HCT116 (cell line): ENCODE measurements around the gene VCAN. TPM values are rescaled to one million over a fixed set of nuclear protein-coding genes. Genes with fewer than 3 reads are reported as not detected.

Experiments
- ATAC-seq: fragments of 200-7000 bp; cut with Tn5 transposase; 2 replicates; pipeline ENCODE4 v1.9.1; 2020; ENCODE audit warnings: mild to moderate bottlenecking, moderate library complexity
- BruUV-seq: library from RNA; stranded (reverse); fragments of 400-500 nt; replicated peaks from 2 replicates; lab custom pipeline; 2021; lab: Mats Ljungman, UMichigan
- CTCF ChIA-PET: fragments of 300-600 bp; sonication (Branson Sonifier 250); formaldehyde crosslinking; loops from one replicate; lab custom pipeline; 2021; ENCODE audit warnings: antibody characterized with exemption; lab: Charles Lee
- POLR2A ChIA-PET: fragments of 300-600, 350-600 bp; sonication (Branson Sonifier 250); formaldehyde crosslinking; loops from one replicate; lab custom pipeline; 2021; ENCODE audit warnings: antibody characterized with exemption; lab: Charles Lee
- RAD21 ChIA-PET, 2 experiments: fragments of 300-600 bp; sonication (Branson Sonifier 250); formaldehyde crosslinking; loops; one replicate each; lab custom pipeline; 2023; ENCODE audit warnings: low total read pairs in 2 of 2; ENCODE audit not compliant: uncharacterized antibody in 2 of 2, unreplicated experiment in 2 of 2, low non-redundant PET in 1 of 2; lab: Charles Lee
- DNase-seq: peaks from one replicate; pipeline ENCODE4 v3.0.0-alpha.2; 2010; ENCODE audit warnings: low read depth, low spot score
- H2AFZ ChIP-seq: fragments of 200-600 bp; shearing (Covaris generic), sonication (generic); 2 replicates; pipeline ENCODE4 v1.6.1; 2017; ENCODE audit warnings: low read depth, mixed run types, mixed read lengths, antibody characterized with exemption, low read length; ENCODE audit not compliant: poor library complexity, severe bottlenecking
- H3K27ac ChIP-seq: 2 replicates; pipeline ENCODE4 v1.5.1; 2012; ENCODE audit warnings: low read depth, low read length
- H3K27me3 ChIP-seq: fragments of 200-600 bp; sonication (generic); 2 replicates; pipeline ENCODE4 v1.6.1; 2016; ENCODE audit warnings: mixed run types, low read length, mixed read lengths; ENCODE audit not compliant: insufficient read depth
- H3K36me3 ChIP-seq, 2 experiments: fragments of 200-500 bp in 1 of 2; fragments of 200-600 bp in 1 of 2; sonication (Bioruptor generic) in 1 of 2; sonication (generic) in 1 of 2; 2 replicates each; pipeline versions ENCODE4 v1.5.1 to v1.6.1; 2014 to 2016; ENCODE audit warnings: low read length in 2 of 2, inconsistent platforms in 1 of 2, mixed read lengths in 1 of 2, mixed run types in 1 of 2; ENCODE audit not compliant: insufficient read depth in 2 of 2, control insufficient read depth in 1 of 2
- H3K4me1 ChIP-seq, 2 experiments: fragments of 200-600 bp in 1 of 2; sonication (generic) in 1 of 2; 2 replicates each; pipeline versions ENCODE4 v1.5.1 to v1.6.1; 2012 to 2017; ENCODE audit warnings: low read length in 2 of 2, inconsistent platforms in 1 of 2, mild to moderate bottlenecking in 1 of 2, mixed read lengths in 1 of 2, mixed run types in 1 of 2, moderate library complexity in 1 of 2; ENCODE audit not compliant: insufficient read depth in 2 of 2, control insufficient read depth in 1 of 2
- H3K4me2 ChIP-seq: fragments of 200-600 bp; sonication (generic); 2 replicates; pipeline ENCODE4 v1.6.1; 2017; ENCODE audit warnings: mixed run types, low read length, mixed read lengths
- H3K4me3 ChIP-seq, 2 experiments: fragments of 200-600 bp in 1 of 2; sonication (generic) in 1 of 2; replicated peaks in 1 of 2; 2 replicates each; pipeline ENCODE4 v1.5.1; 2011 to 2016; ENCODE audit warnings: low read length in 2 of 2, control low read depth in 1 of 2, low read depth in 1 of 2, mild to moderate bottlenecking in 1 of 2, mixed read lengths in 1 of 2, mixed run types in 1 of 2
- H3K79me2 ChIP-seq: fragments of 200-600 bp; sonication (generic); 2 replicates; pipeline ENCODE4 v1.6.1; 2017; ENCODE audit warnings: mild to moderate bottlenecking, mixed run types, low read length, moderate library complexity, mixed read lengths; ENCODE audit not compliant: insufficient read depth
- H3K9ac ChIP-seq: fragments of 200-600 bp; sonication (generic); 2 replicates; pipeline ENCODE4 v1.6.1; 2016; ENCODE audit warnings: low read length, mixed read lengths
- H3K9me2 ChIP-seq: fragments of 200-600 bp; sonication (generic), shearing (Covaris generic); 2 replicates; pipeline ENCODE4 v1.6.1; 2017; ENCODE audit warnings: mixed run types, mild to moderate bottlenecking, moderate library complexity; ENCODE audit not compliant: insufficient read depth
- H3K9me3 ChIP-seq, 2 experiments: fragments of 200-500 bp in 1 of 2; fragments of 200-600 bp in 1 of 2; sonication (Bioruptor generic) in 1 of 2; sonication (generic) in 1 of 2; 2 replicates each; pipeline ENCODE4 v1.6.1; 2014 to 2017; ENCODE audit warnings: low read length in 2 of 2, mixed read lengths in 2 of 2, inconsistent platforms in 1 of 2, low read depth in 1 of 2, mild to moderate bottlenecking in 1 of 2, mixed run types in 1 of 2, moderate library complexity in 1 of 2; ENCODE audit not compliant: control insufficient read depth in 1 of 2, insufficient read depth in 1 of 2
- H4K20me1 ChIP-seq: fragments of 200-600 bp; sonication (generic), shearing (Covaris generic); 2 replicates; pipeline ENCODE4 v1.6.1; 2017; ENCODE audit warnings: mixed run types, mild to moderate bottlenecking, moderate library complexity; ENCODE audit not compliant: insufficient read depth
- ATF3 ChIP-seq: IDR thresholded peaks from 2 replicates; pipeline ENCODE4 v1.6.1; 2012
- CBX3 ChIP-seq: IDR thresholded peaks from 2 replicates; pipeline ENCODE4 v1.6.1; 2012; ENCODE audit warnings: low read depth
- CEBPB ChIP-seq: IDR thresholded peaks from 2 replicates; pipeline ENCODE4 v1.6.1; 2012; ENCODE audit warnings: low read depth
- EGR1 ChIP-seq: IDR thresholded peaks from 2 replicates; pipeline ENCODE4 v1.6.1; 2012; ENCODE audit warnings: low read depth
- ELF1 ChIP-seq: IDR thresholded peaks from 2 replicates; pipeline ENCODE4 v1.6.1; 2012; ENCODE audit warnings: low read depth, borderline replicate concordance
- EZH2 ChIP-seq: fragments of 200-600 bp; sonication (generic); IDR thresholded peaks from 2 replicates; pipeline ENCODE4 v1.6.1; 2017; ENCODE audit warnings: antibody characterized with exemption, mixed run types
- EZH2phosphoT487 ChIP-seq: fragments of 200-600 bp; IDR thresholded peaks from 2 replicates; pipeline ENCODE4 v1.6.1; 2018; ENCODE audit warnings: antibody characterized with exemption, borderline replicate concordance
- FOSL1 ChIP-seq: IDR thresholded peaks from 2 replicates; pipeline ENCODE4 v1.6.1; 2012; ENCODE audit warnings: low read depth
- JUND ChIP-seq: IDR thresholded peaks from 2 replicates; pipeline ENCODE4 v1.6.1; 2012
- POLR2A ChIP-seq: IDR thresholded peaks from 2 replicates; pipeline ENCODE4 v1.7.0; 2011; ENCODE audit warnings: borderline replicate concordance; ENCODE audit not compliant: insufficient read depth, insufficient read length; ENCODE audit errors: extremely low read depth
- POLR2AphosphoS5 ChIP-seq: IDR thresholded peaks from 2 replicates; pipeline ENCODE4 v1.6.1; 2011; ENCODE audit warnings: mild to moderate bottlenecking, low read depth, low read length, moderate library complexity
- SIN3A ChIP-seq: IDR thresholded peaks from 2 replicates; pipeline ENCODE4 v1.6.1; 2012; ENCODE audit warnings: low read depth
- SRF ChIP-seq: IDR thresholded peaks from 2 replicates; pipeline ENCODE4 v1.6.1; 2012; ENCODE audit warnings: low read depth
- TCF7L2 ChIP-seq: IDR thresholded peaks from 2 replicates; pipeline ENCODE4 v1.7.0; 2011; ENCODE audit warnings: borderline replicate concordance, inconsistent platforms; ENCODE audit not compliant: insufficient read depth, insufficient read length; ENCODE audit errors: extremely low read depth
- YY1 ChIP-seq: IDR thresholded peaks from 2 replicates; pipeline ENCODE4 v1.6.1; 2011; ENCODE audit warnings: low read length, low read depth, moderate library complexity, mild to moderate bottlenecking; ENCODE audit not compliant: insufficient replicate concordance; ENCODE audit errors: extremely low read depth
- ZBTB33 ChIP-seq: IDR thresholded peaks from 2 replicates; pipeline ENCODE4 v1.6.1; 2011; ENCODE audit warnings: mild to moderate bottlenecking, low read length, moderate library complexity; ENCODE audit not compliant: insufficient replicate concordance; ENCODE audit errors: extremely low read depth
- ZFX ChIP-seq: fragments of 450-650 bp; IDR thresholded peaks from 2 replicates; pipeline ENCODE4 v1.6.1; 2017
- ZNF274 ChIP-seq: fragments of 200-500 bp; sonication (Bioruptor generic); IDR thresholded peaks from 2 replicates; pipeline ENCODE4 v1.6.1; 2014; ENCODE audit warnings: mild to moderate bottlenecking, low read depth, low read length, inconsistent platforms
- intact Hi-C: fragments of 100-400 bp; cut with micrococcal nuclease; formaldehyde crosslinking; loops from 2 replicates; pipeline ENCODE4 v1.10.0; 2022
- total RNA-seq: library from RNA; stranded (reverse); gene quantifications from one replicate; pipeline ENCODE4 v1.2.1, GENCODE V29; 2021; ENCODE audit not compliant: unreplicated experiment
- TF ChIP-seq, protein P1 (sequence below): IDR thresholded peaks from 2 replicates; pipeline ENCODE4 v1.6.1; 2012

VCAN gene
- total RNA-seq, 1 experiment from 2014 or later, result 49.9 TPM

- no peaks in the 10 kb centered on the region for H3K4me1 ChIP-seq
- H3K27ac ChIP-seq, result no peak overlapping the region
- POLR2A ChIA-PET, result no interaction called here
- H3K9me2 ChIP-seq, result no peaks in the 10 kb centered on the region
- no peak overlapping the region for H3K9ac ChIP-seq
- no peaks in the 10 kb centered on the region for H4K20me1 ChIP-seq
- H3K4me2 ChIP-seq, result no peak overlapping the region
- DNase-seq, result no peak
- no peaks in the 10 kb centered on the region for H3K27me3 ChIP-seq
- TF ChIP-seq TCF7L2 (no peak), SIN3A (no peak), YY1 (no peak), EZH2phosphoT487 (no peak), POLR2AphosphoS5 (no peak), ZFX (no peak)
- TF ChIP-seq, protein P1, sequence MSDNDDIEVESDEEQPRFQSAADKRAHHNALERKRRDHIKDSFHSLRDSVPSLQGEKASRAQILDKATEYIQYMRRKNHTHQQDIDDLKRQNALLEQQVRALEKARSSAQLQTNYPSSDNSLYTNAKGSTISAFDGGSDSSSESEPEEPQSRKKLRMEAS, result no peak
- TF ChIP-seq, all 23 proteins: peak for 0
- ChIA-PET RAD21 (no interaction called here), CTCF (no interaction called here)
- no peaks in the 10 kb centered on the region for H3K36me3 ChIP-seq
- no peaks in the 10 kb centered on the region for H3K9me3 ChIP-seq
- no peak for ATAC-seq
- BruUV-seq, result no TSS peak
- H2AFZ ChIP-seq, result no peak overlapping the region
- no peaks in the 10 kb centered on the region; the same call in 1 of the 2 replicates for H3K79me2 ChIP-seq
- intact Hi-C loops, result no loop called here
- H3K4me3 ChIP-seq, result no peak overlapping the region
Measured at GRCh38 chr5:83547889-83548288, 76.3 kb downstream of the VCAN start.

DNA sequence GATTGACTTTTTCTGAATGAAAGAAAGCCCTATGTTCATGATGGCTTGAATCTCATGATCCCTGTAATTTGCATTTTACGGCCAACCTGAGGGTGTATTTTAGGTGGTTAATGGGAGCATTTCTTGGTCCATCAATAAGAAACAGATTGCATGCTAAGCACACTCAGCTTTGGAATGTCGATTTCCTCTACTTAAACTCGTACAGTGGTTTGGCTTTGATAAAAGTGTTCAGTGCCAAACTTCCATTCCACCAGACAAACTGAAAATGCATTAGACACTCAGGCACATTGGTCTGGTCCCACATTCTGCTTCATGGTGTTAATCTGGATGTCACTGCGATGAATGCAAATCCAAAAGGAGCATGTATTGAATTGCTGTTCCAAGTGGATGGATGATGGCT, 77.0 kb downstream of the VCAN start:
- Histone ChIP-seq H3K79me2 (no peaks in the 10 kb centered on the region; the same call in 1 of the 2 replicates), H3K36me3 (no peaks in the 10 kb centered on the region), H4K20me1 (no peaks in the 10 kb centered on the region), H2AFZ (no peak overlapping the region), H3K9ac (no peak overlapping the region), H3K4me2 (no peak overlapping the region), H3K4me3 (no peak overlapping the region), H3K9me2 (no peaks in the 10 kb centered on the region), H3K27ac (no peak overlapping the region), H3K9me3 (no peaks in the 10 kb centered on the region), H3K4me1 (no peaks in the 10 kb centered on the region), H3K27me3 (no peaks in the 10 kb centered on the region)
- no TSS peak for BruUV-seq
- no peak for DNase-seq
- RAD21 ChIA-PET, result no interaction called here
- POLR2A ChIA-PET, result no interaction called here
- intact Hi-C loops, result no loop called here
- no peak for ATAC-seq
- CTCF ChIA-PET, result no interaction called here
- no peak for TF ChIP-seq ELF1
- TF ChIP-seq CBX3, result no peak
- TF ChIP-seq ATF3, result no peak
- TF ChIP-seq EGR1, result no peak
- no peak for TF ChIP-seq POLR2A
- no peak for TF ChIP-seq SIN3A
- TF ChIP-seq EZH2, result no peak
- no peak for TF ChIP-seq ZBTB33
- no peak for TF ChIP-seq CEBPB
- TF ChIP-seq FOSL1, result no peak
- TF ChIP-seq ZNF274, result no peak
- no peak for TF ChIP-seq JUND
- no peak for TF ChIP-seq YY1
- TF ChIP-seq, protein P1, result no peak
- TF ChIP-seq SRF, result no peak
